OCI-LY1 (cell line): ENCODE data around the gene PRKG1.

Experiments used
- EZH2 ChIP-seq: fragments of 200-600 bp; sonication (generic), shearing (Covaris generic); IDR thresholded peaks from 2 replicates; pipeline ENCODE4 v1.8.0; 2017; ENCODE audit warnings: borderline replicate concordance, mixed run types, mild to moderate bottlenecking, antibody characterized with exemption, low read length, moderate library complexity, mixed read lengths
- TF ChIP-seq, protein P1 (sequence below): fragments of 200-600 bp; sonication (generic), shearing (Covaris generic); IDR thresholded peaks from 2 replicates; pipeline ENCODE4 v1.5.1; 2017; ENCODE audit warnings: mild to moderate bottlenecking, antibody characterized with exemption, low read length, moderate library complexity, mixed read lengths

DNA sequence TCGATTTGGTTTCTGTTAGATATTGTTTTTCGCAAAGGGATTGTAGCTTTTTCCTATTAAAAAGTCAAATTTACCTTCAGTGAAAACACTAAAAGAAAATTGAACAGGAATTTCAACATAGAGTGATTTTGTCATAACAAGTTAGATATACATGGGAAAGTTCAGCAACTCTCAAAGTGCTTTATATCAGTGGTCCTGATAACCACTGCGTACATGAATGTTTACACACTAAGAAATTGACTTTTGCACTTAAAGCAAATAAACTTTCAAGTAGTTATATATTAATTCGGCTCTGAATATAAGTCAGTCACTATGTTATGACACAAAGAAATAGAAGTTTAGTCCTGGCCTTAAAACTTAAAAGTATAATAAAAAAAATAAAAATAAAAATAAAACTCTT is 1138.5 kb downstream of the PRKG1 start:
- TF ChIP-seq, protein P1, sequence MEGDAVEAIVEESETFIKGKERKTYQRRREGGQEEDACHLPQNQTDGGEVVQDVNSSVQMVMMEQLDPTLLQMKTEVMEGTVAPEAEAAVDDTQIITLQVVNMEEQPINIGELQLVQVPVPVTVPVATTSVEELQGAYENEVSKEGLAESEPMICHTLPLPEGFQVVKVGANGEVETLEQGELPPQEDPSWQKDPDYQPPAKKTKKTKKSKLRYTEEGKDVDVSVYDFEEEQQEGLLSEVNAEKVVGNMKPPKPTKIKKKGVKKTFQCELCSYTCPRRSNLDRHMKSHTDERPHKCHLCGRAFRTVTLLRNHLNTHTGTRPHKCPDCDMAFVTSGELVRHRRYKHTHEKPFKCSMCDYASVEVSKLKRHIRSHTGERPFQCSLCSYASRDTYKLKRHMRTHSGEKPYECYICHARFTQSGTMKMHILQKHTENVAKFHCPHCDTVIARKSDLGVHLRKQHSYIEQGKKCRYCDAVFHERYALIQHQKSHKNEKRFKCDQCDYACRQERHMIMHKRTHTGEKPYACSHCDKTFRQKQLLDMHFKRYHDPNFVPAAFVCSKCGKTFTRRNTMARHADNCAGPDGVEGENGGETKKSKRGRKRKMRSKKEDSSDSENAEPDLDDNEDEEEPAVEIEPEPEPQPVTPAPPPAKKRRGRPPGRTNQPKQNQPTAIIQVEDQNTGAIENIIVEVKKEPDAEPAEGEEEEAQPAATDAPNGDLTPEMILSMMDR, result no peak
- TF ChIP-seq EZH2, result no peak
